HG02884 (cell line): ENCODE results near the gene KCNQ1.
A peak's percentile ranks its signal among the peaks of the same experiment; 100 is the strongest.

Source experiments
- ATAC-seq: cut with Tn5 transposase; IDR thresholded peaks from one replicate; pipeline ENCODE4 v1.9.1; 2021; ENCODE audit warnings: mild to moderate bottlenecking, moderate library complexity; ENCODE audit not compliant: unreplicated experiment

The KCNQ1 gene

GRCh38 chr11:2690596-2691354, 246.0 kb downstream of the KCNQ1 start:
- ATAC-seq, result no peak

GRCh38 chr11:2691355-2691761, 246.6 kb downstream of the KCNQ1 start:
- ATAC-seq, result no peak

- no peak for ATAC-seq
Observed at GRCh38 chr11:2691991-2692875, 247.4 kb downstream of the KCNQ1 start.

GRCh38 chr11:2693271-2694261, 248.8 kb downstream of the KCNQ1 start:
- no peak for ATAC-seq

GRCh38 chr11:2694495-2694894, 249.7 kb downstream of the KCNQ1 start:
- no peak for ATAC-seq

- no peak for ATAC-seq
Observed at GRCh38 chr11:2694995-2695939, 250.5 kb downstream of the KCNQ1 start.

GRCh38 chr11:2696455-2696854, 251.6 kb downstream of the KCNQ1 start:
- no peak for ATAC-seq

GRCh38 chr11:2697866-2698265, 253.1 kb downstream of the KCNQ1 start:
- no peak for ATAC-seq

- no peak for ATAC-seq
Observed at GRCh38 chr11:2698386-2699184, 253.8 kb downstream of the KCNQ1 start.

GRCh38 chr11:2699185-2699530, 254.3 kb downstream of the KCNQ1 start:
- no peak for ATAC-seq

- ATAC-seq, result peak; percentile 90
Observed at GRCh38 chr11:2699531-2700414, 255.0 kb downstream of the KCNQ1 start, which contains the start of gene KCNQ1OT1. Gene KCNQ1OT1, minus strand, starts transcription at chr11:2699994.

GRCh38 chr11:2700415-2701211, 255.8 kb downstream of the KCNQ1 start:
- peak; percentile 25 for ATAC-seq

GRCh38 chr11:2701230-2701629, 256.4 kb downstream of the KCNQ1 start:
- no peak for ATAC-seq

GRCh38 chr11:2701898-2702434, 257.2 kb downstream of the KCNQ1 start:
- ATAC-seq, result no peak

GRCh38 chr11:2702771-2703362, 258.1 kb downstream of the KCNQ1 start:
- no peak for ATAC-seq

- no peak for ATAC-seq
Observed at GRCh38 chr11:2703363-2704141, 258.7 kb downstream of the KCNQ1 start.
